Natural killer cell treated with Interleukin-12 subunit alpha and Interleukin-12 subunit beta and Interleukin-15 and Interleukin-18, amount 100 ng/mL, for 72 hours (primary cell): ENCODE results near the gene OPRL1. TPM values are rescaled to one million over a fixed set of nuclear protein-coding genes. Genes with fewer than 3 reads are reported as not detected.
A peak's percentile ranks its signal among the peaks of the same experiment; 100 is the strongest.

ENCODE experiments used
- ATAC-seq, 2 donors: fragments of 150-1000 bp; cut with Tn5 transposase in 1 of 2; sonication (Bioruptor Pico), chemical (Tn5 transposase) in 1 of 2; 2 replicates each; pipeline ENCODE4 v1.10.0; 2021
- DNase-seq: peaks from one replicate; pipeline ENCODE4 v3.0.0; 2022; ENCODE audit warnings: low spot score
- H3K27ac Mint-ChIP-seq, 2 donors: 1 replicate in 1 of 2; 2 replicates in 1 of 2; pipeline ENCODE4 v1.8.0; 2022; ENCODE audit warnings: mixed read lengths in 2 of 2, mild to moderate bottlenecking in 1 of 2, moderate library complexity in 1 of 2
- H3K27me3 Mint-ChIP-seq, 2 donors: 1 replicate in 1 of 2; 2 replicates in 1 of 2; pipeline ENCODE4 v1.8.0; 2022; ENCODE audit warnings: mixed read lengths in 2 of 2
- H3K36me3 Mint-ChIP-seq: one replicate; pipeline ENCODE4 v1.8.0; 2022; ENCODE audit warnings: mixed read lengths
- H3K4me1 Mint-ChIP-seq, 2 donors: 1 replicate in 1 of 2; 2 replicates in 1 of 2; pipeline ENCODE4 v1.8.0; 2022; ENCODE audit warnings: low read depth in 2 of 2, mixed read lengths in 2 of 2, mild to moderate bottlenecking in 1 of 2
- H3K4me3 Mint-ChIP-seq: one replicate; pipeline ENCODE4 v1.8.0; 2022; ENCODE audit warnings: mixed read lengths
- H3K9me3 Mint-ChIP-seq: 2 replicates; pipeline ENCODE4 v1.8.0; 2022; ENCODE audit warnings: mixed read lengths
- total RNA-seq, 2 donors: library from RNA; stranded (reverse); gene quantifications; one replicate each; pipeline ENCODE4 v1.2.3, GENCODE V29; 2022

Gene OPRL1
- total RNA-seq, 2 donors from 2014 or later: 0.12 to 0.20 TPM

DNA sequence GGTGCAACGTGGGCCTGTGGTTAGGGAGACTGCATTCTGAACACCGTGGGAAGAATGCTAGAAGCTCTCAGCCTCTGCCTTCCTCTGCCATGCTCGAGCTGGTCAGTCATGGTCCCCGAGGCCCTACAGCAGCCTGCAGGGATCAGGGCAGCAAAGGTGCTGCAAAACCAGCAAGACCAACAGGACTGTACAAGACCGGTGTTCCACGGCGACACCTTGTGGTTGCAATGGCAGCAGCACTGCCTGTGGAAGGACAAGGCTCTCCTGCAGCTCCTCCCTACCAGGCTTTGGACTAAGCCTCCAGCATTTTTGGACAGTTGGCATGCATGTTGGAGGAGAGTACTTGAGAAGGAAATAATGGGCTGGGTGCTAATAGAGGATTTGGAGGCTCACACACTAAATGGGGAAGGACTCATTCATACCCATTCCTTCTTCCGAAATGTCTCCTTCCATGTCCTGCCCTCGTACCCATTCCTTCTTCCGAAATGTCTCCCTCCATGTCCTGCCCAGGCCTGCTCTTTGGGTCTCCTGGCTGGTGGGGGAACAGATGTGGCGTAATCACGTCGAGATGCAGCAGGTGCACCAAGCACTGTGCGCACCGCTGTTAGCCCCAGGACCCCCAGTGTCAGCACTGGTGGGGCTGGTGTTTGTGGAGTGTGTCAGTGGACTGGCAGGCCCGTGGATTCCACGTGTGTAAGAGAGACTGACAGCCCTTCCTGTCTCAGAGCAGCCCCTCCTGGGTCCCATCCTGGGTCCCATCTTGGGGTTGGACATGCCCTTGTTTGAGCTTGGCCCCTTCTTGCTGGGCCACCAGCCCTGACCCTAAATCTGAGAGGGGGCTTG lies 65.8 kb downstream of the OPRL1 start:
- peaks cover 4 to 5% of the 10 kb centered on the region in 2 donors for H3K4me1 Mint-ChIP-seq
- H3K4me3 Mint-ChIP-seq: no peak overlapping the region
- ATAC-seq: no peak
- peaks cover 8% of the 10 kb centered on the region for H3K9me3 Mint-ChIP-seq
- H3K36me3 Mint-ChIP-seq: peaks cover 12% of the 10 kb centered on the region
- DNase-seq: peak; percentile 40
- H3K27ac Mint-ChIP-seq: no peak overlapping the region
- H3K27me3 Mint-ChIP-seq: peaks cover 4 to 6% of the 10 kb centered on the region in 2 donors

DNA sequence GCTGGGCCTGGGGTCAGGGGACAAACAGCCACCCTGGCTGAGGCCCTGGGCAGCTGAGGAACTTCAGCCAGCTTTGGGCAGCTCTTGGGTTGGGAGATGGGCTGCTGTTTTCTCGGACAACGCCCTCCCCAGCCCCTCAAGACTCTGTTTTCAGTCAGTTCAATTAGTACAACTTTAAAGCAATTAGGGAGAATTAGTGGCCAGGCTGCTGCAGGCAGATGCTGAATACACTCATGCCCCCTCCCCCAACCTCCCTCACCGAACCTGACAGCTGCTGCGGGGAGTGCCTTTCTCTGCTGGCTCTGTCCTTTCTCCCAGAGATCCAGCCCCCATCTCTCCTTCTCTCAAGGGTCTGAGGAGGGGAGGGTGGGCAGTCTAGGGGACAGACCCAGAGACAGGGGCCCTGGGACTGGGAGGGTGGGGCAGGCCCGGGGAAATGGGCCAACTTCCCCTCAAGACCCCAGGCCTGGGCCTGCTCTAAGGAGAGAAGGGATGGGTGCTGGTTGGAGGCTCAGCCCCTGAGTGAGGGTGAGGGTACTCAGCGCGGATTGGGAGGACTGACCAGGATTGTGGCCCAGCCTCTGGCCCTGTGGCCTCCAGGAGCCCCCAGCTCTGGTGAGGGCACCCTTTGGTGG lies 66.5 kb downstream of the OPRL1 start:
- H3K4me3 Mint-ChIP-seq: no peak overlapping the region
- DNase-seq (peak; percentile 34), ATAC-seq (no peak)
- H3K27me3 Mint-ChIP-seq: peaks cover 4 to 6% of the 10 kb centered on the region in 2 donors
- peaks cover 5 to 6% of the 10 kb centered on the region in 2 donors for H3K4me1 Mint-ChIP-seq
- H3K36me3 Mint-ChIP-seq: peaks cover 12% of the 10 kb centered on the region
- H3K9me3 Mint-ChIP-seq: peaks cover 8% of the 10 kb centered on the region
- H3K27ac Mint-ChIP-seq: no peak overlapping the region

DNA sequence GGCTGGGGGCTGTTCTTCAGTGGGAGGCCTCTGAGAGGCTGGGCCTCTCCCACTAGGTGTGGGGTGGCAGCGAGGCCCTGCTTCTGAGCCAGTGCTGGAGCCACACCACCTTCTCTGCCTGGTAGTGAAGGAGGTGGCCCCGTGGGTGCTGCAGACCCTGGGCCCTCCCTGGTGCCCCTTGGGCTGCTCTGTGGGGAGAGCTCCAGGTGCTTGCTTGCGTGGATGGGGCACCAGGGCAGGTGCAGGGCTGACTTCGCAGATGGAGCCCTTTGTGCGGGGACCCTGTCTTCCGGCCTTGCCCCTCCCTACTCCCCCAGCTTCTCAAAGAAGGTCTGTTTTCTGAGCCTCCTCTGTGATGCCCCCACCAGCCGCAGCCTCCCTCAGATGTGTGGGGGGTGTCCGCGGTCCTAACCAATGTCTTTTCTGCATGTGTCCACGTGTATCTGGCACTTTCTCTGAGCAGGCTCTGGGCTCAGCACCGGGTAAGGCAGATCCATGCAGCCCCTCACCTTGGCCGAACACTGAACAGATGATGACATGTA lies 67.1 kb downstream of the OPRL1 start:
- peaks cover 5 to 6% of the 10 kb centered on the region in 2 donors for H3K4me1 Mint-ChIP-seq
- no peak for ATAC-seq
- no peak overlapping the region for H3K27ac Mint-ChIP-seq
- peak; percentile 31 for DNase-seq
- peaks cover 8% of the 10 kb centered on the region for H3K9me3 Mint-ChIP-seq
- no peak overlapping the region for H3K4me3 Mint-ChIP-seq
- peaks cover 4 to 5% of the 10 kb centered on the region in 2 donors for H3K27me3 Mint-ChIP-seq
- peaks cover 12% of the 10 kb centered on the region for H3K36me3 Mint-ChIP-seq

DNA sequence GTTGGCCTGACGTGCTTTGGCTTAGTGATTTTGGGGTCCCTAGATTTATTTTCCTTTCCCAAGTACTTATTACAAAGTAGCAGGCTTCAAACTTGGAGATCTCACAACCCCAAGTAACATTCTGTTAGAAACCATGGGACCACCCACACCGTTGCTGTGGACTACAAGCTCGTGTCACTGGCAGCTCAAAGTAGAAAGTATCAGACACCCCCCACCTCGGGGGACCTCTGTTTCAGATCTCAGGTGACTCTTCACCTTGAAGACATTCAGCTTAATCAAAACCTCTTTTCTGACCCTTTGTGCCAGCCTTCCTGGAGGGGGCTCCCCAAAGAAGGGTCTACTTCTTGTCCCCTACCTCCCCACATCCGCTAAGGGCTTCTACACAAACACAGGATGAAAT lies 68.7 kb downstream of the OPRL1 start:
- DNase-seq (peak; percentile 5), ATAC-seq (no peak)
- Mint-ChIP-seq H3K9me3 (peaks cover 8% of the 10 kb centered on the region), H3K4me1 (peaks cover 6% of the 10 kb centered on the region in 2 donors), H3K4me3 (no peak overlapping the region), H3K36me3 (peaks cover 12% of the 10 kb centered on the region), H3K27ac (no peak overlapping the region), H3K27me3 (no peaks in the 10 kb centered on the region)

DNA sequence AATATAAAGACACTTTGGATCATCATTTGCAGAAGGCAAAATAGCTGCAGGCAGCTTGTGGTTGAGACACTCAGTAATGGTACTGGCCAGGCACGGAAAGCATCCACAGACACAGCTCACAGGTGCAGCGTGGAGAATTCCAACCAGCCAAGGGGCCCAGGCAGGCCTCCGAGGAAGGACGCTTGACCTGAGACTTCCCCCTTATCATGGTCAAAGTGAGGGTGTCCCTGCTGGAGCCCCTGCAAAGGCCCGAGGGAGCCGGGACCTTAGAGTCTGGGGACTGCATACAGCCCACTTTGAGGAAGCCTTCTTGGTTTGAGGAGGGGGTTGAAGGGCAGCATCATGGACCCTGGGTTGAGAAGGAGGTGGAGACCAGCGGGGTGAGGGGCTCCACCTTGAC lies 69.3 kb downstream of the OPRL1 start:
- peak; percentile 35 for DNase-seq
- H3K4me3 Mint-ChIP-seq: no peak overlapping the region
- ATAC-seq: no peak

DNA sequence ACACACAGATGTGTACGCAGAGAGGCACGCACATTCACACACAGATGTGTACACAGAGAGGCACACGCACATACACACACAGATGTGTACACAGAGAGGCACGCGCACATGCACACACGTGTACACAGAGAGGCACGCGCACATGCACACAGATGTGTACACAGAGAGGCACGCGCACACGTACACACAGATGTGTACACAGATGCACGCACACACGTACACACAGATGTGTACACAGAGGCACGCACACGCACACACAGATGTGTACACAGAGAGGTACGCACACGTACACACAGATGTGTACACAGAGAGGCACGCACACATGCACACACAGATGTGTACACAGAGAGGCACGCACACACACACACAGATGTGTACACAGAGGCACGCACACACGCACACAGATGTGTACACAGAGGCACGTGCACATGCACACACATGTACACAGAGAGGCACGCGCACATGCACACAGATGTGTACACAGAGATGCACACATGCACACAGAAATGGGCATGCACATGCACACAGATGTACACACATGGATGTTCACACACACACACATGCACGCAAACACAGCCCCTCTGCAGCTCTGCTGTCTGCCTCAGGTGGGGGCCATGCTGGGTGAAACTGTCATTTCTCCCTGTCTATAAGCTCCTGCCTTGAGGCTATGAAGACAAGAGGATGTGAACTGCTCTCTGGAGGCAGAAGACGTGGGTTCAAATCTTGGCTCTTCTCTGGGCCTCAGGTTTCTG lies 70.1 kb downstream of the OPRL1 start:
- H3K36me3 Mint-ChIP-seq: peaks cover 2% of the 10 kb centered on the region
- no peak for ATAC-seq

More for the DNA sequence above, 69.3 kb downstream of the OPRL1 start:
- H3K9me3 Mint-ChIP-seq: peaks cover 8% of the 10 kb centered on the region
- H3K36me3 Mint-ChIP-seq: peaks cover 11% of the 10 kb centered on the region
- peaks cover 6% of the 10 kb centered on the region in 2 donors for H3K4me1 Mint-ChIP-seq
- H3K27ac Mint-ChIP-seq: no peak overlapping the region
- H3K27me3 Mint-ChIP-seq: no peaks in the 10 kb centered on the region

More for the DNA sequence above, 70.1 kb downstream of the OPRL1 start:
- DNase-seq: peak; percentile 35
- H3K9me3 Mint-ChIP-seq: peaks cover 3% of the 10 kb centered on the region
- peaks cover 3 to 6% of the 10 kb centered on the region in 2 donors for H3K4me1 Mint-ChIP-seq
- no peak overlapping the region for H3K27ac Mint-ChIP-seq
- H3K27me3 Mint-ChIP-seq: no peaks in the 10 kb centered on the region
- no peak overlapping the region for H3K4me3 Mint-ChIP-seq

Other genes with a start within 250 kb of the OPRL1 start
- 1 to 10 TPM in 1 of 2 donors, under 1 TPM in 1; 0.25 to 1.2 TPM for gene ZBTB46, start 248.8 kb upstream of the OPRL1 start, total RNA-seq
- not detected for gene ABHD16B, start 218.6 kb upstream of the OPRL1 start, total RNA-seq
- gene TPD52L2, start 214.8 kb upstream of the OPRL1 start, total RNA-seq: 10 to 100 TPM; 48.8 to 60.0 TPM
- gene DNAJC5, start 185.0 kb upstream of the OPRL1 start, total RNA-seq: 10 to 100 TPM; 67.6 to 89.1 TPM
- 10 to 100 TPM; 32.6 to 52.9 TPM for gene UCKL1, start 123.7 kb upstream of the OPRL1 start, total RNA-seq
- gene ZNF512B, start 110.2 kb upstream of the OPRL1 start, total RNA-seq: 10 to 100 TPM in 1 of 2 donors, 1 to 10 TPM in 1; 9.6 to 13.8 TPM
- gene SAMD10, start 100.4 kb upstream of the OPRL1 start, total RNA-seq: 10 to 100 TPM; 33.3 to 33.6 TPM
- 10 to 100 TPM; 65.9 to 87.7 TPM for gene PRPF6, start 99.0 kb upstream of the OPRL1 start, total RNA-seq
- 1 to 10 TPM; 2.4 to 6.3 TPM for gene C20orf204, start 43.9 kb upstream of the OPRL1 start, total RNA-seq
- not detected for gene SOX18, start 30.4 kb upstream of the OPRL1 start, total RNA-seq
- 10 to 100 TPM; 23.2 to 24.1 TPM for gene TCEA2, start 16.9 kb upstream of the OPRL1 start, total RNA-seq
- 10 to 100 TPM; 27.1 to 33.4 TPM for gene RGS19, start 564 bp upstream of the OPRL1 start, total RNA-seq
- not detected for gene LKAAEAR1, start 4.3 kb downstream of the OPRL1 start, total RNA-seq
- gene NPBWR2, start 27.5 kb downstream of the OPRL1 start, total RNA-seq: not detected
- not detected for gene MYT1, start 84.4 kb downstream of the OPRL1 start, total RNA-seq
- gene PCMTD2, start 175.7 kb downstream of the OPRL1 start, total RNA-seq: 10 to 100 TPM; 17.4 to 21.8 TPM